Left renal pelvis (tissue), 4 donors: Measurements from ENCODE around the gene EIF2A. TPM values are rescaled to one million over a fixed set of nuclear protein-coding genes. Genes with fewer than 3 reads are reported as not detected.
"Not testable (repeated sequence)": the region's sequence is repeated elsewhere in the genome, so short reads cannot be mapped to it uniquely, and the experiment has no call there.

Experiments used
- DNase-seq, 4 donors: peaks; one replicate each; pipeline ENCODE4 v3.0.0-alpha.2; 2013; ENCODE audit warnings: low read depth in 4 of 4, low spot score in 3 of 4
- polyA plus RNA-seq, 4 donors: library from polyadenylated mRNA; unstranded; fragments of 120-200 nt; gene quantifications; one replicate each; pipeline ENCODE4 v1.2.1, GENCODE V29; 2013; ENCODE audit not compliant: insufficient read length in 4 of 4

Gene EIF2A
- polyA plus RNA-seq, 4 donors, result 157 to 189 (median 172) TPM

GRCh38 chr3:150599611-150600297, 53.2 kb downstream of the EIF2A start:
- DNase-seq, result no peak

- not testable (repeated sequence) for DNase-seq
Observed at GRCh38 chr3:150600647-150601530, 54.3 kb downstream of the EIF2A start.

DNA sequence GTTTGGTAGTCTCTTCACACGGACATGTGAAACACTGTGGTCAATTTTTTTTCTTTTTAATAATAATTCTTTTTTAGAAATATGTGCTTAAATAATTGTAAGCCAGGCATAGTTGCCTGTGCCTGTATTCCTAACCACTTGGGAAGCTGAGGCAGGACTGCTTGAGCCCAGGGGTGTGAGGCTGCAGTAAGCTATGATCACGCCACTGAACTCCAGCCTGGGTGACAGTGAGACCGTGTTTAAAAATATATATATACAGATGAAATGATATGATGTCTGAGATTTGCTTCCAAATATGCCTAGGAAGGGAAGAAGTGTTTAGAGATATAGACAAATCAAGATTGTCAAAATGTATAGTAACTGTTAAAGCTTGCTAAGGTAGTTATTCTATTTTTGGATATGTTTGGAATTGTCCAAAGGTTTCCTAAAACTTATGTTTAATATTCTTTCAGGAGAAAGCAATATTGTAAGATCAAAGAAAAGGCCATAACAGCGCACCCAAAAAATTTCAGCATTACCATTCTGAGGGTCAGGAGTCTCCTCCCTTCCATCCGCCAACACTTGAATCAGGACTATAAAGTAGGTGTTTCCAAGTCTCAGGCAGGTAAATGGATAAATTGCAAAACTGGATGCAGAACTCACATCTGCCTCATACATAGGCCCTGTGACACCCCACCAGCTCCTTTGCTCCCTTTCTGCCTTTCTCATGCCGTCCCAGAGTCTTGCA, 56.0 kb downstream of the EIF2A start:
- DNase-seq, result no peak

DNA sequence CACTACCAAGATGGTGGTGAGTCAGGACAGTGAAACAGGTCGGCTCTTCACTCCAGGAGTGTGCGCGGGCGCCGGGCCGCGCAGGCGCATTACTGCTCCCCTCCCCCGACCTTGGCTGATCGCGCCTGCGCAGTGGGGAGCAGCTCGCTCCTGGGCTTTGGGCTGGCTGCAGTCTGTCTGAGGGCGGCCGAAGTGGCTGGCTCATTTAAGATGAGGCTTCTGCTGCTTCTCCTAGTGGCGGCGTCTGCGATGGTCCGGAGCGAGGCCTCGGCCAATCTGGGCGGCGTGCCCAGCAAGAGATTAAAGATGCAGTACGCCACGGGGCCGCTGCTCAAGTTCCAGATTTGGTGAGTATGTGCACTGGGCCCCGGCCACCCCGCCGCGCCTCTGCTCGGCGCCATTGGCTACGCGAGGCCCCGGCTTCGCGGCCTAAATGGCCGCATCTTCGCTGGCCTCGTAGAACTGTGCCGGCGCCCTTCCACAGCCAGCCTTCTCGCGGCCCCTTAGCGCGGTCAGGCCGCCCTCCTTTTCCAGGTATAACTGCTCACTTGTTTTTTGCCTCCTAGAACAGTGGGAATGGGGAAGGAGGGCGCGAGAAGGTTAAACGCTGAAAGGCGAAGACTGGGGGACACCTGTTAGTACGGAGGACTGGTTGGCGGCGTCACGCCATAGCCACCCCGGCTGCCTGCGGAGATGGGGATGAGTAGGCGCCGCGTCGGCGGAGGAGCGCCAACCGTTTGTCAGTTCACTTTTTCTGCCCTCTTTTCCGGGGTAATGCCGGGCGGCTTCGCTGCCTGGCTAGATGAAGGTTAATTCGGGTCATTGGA, 56.8 kb downstream of the EIF2A start, which contains the start of gene SELENOT:
TSS of gene SELENOT (plus strand) at position 169 of the 827 bp plus-strand sequence. CDS start at position 211, 42 bp downstream.
- DNase-seq, result peak; percentile 88 to 93 (median 92)

- DNase-seq, result peak in 1 of 4 donors; percentile 16
Observed at GRCh38 chr3:150603980-150604319, 57.4 kb downstream of the EIF2A start.

DNA sequence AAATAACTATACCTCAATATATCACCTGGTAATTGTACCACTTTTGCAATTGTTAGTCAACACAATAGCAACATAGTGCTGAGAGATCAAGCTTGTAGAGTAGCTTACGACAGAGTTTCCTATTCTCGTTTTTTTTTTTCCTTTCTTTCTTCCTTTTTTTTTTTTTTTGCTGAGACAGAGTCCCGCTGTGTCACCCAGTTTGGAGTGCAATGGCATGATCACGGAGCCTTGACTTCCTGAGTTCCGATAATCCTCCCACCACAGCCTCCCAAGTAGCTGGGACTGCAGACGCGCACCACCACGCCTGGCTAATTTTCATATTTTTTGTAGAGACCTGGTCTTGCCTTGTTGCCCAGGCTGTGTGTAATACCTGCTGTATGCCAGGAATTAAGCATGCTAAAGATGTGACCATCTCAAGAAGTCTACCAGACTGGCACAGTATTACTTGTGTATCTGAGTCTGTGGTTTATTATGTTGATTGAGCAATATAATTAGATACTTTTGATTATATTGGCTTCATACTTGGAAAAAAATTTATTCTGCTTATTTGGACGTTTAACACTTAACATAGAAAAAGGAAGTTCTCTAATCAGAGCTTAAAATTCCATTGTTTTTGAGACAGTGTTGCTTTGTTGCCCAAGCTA, 59.5 kb downstream of the EIF2A start:
- DNase-seq, result no peak

DNA sequence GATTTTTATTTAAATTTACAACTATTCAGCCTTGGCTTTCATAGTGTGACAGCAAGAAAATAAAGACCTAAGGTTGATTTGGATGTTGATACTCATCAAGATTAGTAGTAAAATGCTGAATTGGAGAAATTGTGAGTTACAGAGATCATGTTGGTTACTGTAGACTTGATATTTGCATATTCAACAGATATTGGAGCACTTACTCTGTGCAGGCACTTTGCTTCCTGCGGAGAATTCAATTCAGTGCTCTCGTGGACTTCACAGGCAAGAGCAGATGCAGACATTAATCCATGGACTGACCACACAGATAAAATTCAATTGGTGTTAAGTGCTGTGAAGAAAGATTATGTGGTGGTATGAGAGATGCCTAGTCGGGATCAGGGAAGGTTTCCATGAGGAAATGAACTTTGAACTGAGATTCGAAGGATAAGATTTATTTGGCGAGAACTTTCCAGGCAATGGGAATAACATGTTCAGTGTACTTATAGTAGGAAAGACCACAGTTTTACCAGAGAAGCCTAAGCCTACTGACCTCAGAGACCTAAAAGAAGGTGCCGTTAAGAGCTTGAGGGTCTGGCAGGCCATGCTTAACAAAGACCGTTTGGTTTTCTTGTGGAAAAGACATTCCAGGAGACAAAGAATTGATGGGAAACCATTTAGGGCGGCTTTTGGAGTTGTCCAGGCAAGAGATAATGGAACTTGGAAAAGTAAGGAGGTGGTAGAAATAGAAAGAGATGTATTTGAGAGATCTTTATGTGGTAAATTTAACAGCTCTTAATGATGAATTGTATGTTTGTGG, 60.9 kb downstream of the EIF2A start:
- DNase-seq, result no peak

DNA sequence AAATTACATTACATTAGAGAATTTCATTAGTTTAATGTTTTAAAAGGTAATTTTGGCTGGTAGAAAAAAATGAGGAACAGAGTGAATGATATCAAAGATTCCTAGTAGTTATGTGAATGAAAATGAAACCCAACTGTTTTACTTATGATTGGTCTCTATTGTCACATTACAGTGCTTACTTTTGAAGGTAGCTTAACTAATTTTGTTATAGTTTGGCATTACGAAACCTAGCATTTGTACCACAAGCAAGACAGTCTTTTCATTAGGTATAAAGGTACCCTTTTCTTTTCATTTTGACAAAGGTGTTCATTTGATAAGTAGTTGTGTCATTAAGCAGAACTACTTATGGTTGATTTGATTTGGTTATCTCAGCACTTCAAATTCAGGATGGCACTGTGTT, 63.4 kb downstream of the EIF2A start:
- DNase-seq, result no peak

DNA sequence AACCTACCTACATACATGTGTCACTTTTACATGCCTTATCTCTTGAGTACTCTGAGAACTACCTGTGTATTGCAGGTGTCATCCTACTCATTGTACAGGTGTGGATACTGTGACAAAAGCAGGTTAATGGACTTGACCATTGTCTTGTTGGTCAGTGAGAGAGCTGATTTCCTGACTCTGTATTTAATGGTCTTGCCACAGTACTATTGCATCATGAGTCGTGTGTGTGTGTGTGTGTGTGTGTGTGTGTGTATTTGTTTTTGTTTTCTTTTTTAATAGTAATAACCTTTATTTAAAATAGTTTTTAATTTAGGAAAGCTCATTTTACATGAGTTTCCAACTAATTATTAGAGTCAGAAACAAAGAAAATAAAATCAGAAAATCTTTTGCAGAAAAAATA, 64.2 kb downstream of the EIF2A start:
- DNase-seq, result no peak

- no peak for DNase-seq
Observed at GRCh38 chr3:150611666-150612065, 65.1 kb downstream of the EIF2A start.

- no peak for DNase-seq
Observed at GRCh38 chr3:150612494-150612893, 65.9 kb downstream of the EIF2A start.

- DNase-seq, result no peak
Observed at GRCh38 chr3:150613034-150613433, 66.4 kb downstream of the EIF2A start.

- no peak for DNase-seq
Observed at GRCh38 chr3:150613709-150614480, 67.3 kb downstream of the EIF2A start.

GRCh38 chr3:150620002-150620689, 73.6 kb downstream of the EIF2A start:
- DNase-seq, result no peak

GRCh38 chr3:150622955-150623354, 76.4 kb downstream of the EIF2A start:
- not testable (repeated sequence) for DNase-seq

- no peak for DNase-seq
Observed at GRCh38 chr3:150623945-150624344, 77.4 kb downstream of the EIF2A start.

DNA sequence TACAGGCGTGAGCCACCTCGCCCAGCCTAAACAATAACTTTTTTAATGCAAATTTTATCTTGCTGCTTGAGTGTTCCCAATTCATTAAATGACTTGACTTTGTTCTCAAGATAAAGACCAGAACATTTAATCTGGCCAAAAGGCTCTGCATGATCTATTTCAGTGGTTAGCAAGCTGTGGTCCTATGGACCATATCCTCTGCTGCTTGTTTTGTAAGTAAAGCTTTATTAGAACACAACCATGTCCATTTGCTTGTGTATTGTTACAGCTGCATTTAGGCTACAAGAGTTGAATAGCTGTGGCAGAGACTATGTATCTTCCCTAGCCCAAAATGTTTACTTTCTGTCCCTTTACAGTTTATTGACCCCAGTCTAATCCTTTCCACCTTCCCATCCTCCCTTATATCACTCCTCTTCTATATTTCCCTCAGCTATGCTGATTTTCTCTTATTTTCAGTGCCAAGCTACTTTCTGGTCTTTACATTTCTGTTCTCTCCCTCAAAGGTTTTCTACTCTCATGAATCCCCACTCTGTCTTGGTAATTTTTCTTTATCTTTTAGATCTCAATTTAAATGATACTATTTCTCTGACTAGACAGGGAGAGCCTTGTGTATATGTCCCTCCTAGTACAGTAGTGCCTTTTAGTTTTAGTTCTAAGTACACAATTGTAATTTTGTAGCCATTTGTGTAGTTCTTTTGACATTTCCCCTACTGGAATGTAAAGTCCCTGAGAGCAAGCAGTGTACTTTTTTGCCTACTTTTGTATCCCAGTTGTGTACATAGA, 79.8 kb downstream of the EIF2A start:
- no peak for DNase-seq
